Heart left ventricle (tissue), 13 donors: ENCODE measurements around the gene SDHB.

Experiments
- POLR2A ChIP-seq, 2 donors: fragments of 450-650 bp; IDR thresholded peaks; one replicate each; pipeline ENCODE4 v1.6.1; 2017; ENCODE audit warnings: antibody characterized with exemption in 2 of 2, mild to moderate bottlenecking in 2 of 2, moderate library complexity in 2 of 2
- TF ChIP-seq, protein P1 (sequence below), 12 donors: fragments of 200-600 bp; sonication (generic) in 4 of 12; IDR thresholded peaks; one replicate each; pipeline versions ENCODE4 v1.5.0 to v1.8.0; 2018 to 2022; ENCODE audit warnings: antibody characterized with exemption in 12 of 12, mild to moderate bottlenecking in 5 of 12
- donor health status: ischemic (EF 13 %, LVEDD 7.1; RV severe dilation, severe dysfunction).
- donor health status: DM: no; HTN: yes; CAD: no.
- donor health status: DM: no; HTN: no; CAD: no.
- donor health status: ischemic (EF 25% LVEDD 6.9; RV normal size, moderate dysfunction).
- donor health status: ischemic (EF 25% LVEDD 5.7; RV mildly dilated, moderate dysfunction).
- donor health status: ischemic (EF 35%, LVEDD 5.7; RV mildly dilated, moderate dysfunction).
- donor health status: nonischemic (EF 11% LVEDD 7.7; RV severe dilation, severe dysfunction).
- donor health status: DM: yes; HTN: yes; CAD: no.
- donor health status: PGD.
- donor health status: ischemic (EF 29% LVEDD 5.4; RV normal size, mild dysfunction).
- donor health status: nonischemic (EF 23%, LVEDD 6.1; RV moderate dilation, normal function).

DNA sequence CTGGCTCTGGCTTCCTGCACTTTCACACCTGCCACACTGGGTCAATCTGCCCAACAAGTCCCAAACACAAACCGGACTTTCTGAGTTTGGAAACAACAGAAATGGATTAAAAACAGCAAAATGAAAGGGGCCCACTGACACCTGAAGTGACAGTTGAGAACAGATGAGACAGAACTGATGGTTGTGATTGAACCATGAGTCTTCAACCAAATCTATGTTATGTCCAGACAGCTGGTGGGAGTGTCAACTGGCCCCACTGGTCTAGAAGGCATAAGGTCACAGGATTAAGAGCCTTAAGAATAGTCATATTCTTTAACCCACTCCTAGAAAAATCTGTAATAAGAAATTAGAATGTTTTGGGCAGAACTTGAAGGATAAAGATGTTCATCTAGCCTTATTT lies 29.1 kb downstream of the SDHB start:
- TF ChIP-seq, protein P1, sequence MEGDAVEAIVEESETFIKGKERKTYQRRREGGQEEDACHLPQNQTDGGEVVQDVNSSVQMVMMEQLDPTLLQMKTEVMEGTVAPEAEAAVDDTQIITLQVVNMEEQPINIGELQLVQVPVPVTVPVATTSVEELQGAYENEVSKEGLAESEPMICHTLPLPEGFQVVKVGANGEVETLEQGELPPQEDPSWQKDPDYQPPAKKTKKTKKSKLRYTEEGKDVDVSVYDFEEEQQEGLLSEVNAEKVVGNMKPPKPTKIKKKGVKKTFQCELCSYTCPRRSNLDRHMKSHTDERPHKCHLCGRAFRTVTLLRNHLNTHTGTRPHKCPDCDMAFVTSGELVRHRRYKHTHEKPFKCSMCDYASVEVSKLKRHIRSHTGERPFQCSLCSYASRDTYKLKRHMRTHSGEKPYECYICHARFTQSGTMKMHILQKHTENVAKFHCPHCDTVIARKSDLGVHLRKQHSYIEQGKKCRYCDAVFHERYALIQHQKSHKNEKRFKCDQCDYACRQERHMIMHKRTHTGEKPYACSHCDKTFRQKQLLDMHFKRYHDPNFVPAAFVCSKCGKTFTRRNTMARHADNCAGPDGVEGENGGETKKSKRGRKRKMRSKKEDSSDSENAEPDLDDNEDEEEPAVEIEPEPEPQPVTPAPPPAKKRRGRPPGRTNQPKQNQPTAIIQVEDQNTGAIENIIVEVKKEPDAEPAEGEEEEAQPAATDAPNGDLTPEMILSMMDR (IDR thresholded peaks at IDR 0.05): no peak
- no peak for TF ChIP-seq POLR2A (IDR thresholded peaks at IDR 0.05)
